Cerebellar nuclear complex (tissue), 1 donor: ENCODE measurements around the gene CA7.
"Not testable (repeated sequence)": the region's sequence is repeated elsewhere in the genome, so short reads cannot be mapped to it uniquely, and the experiment has no call there.

ENCODE experiments used
- DNase-seq, 2 experiments: peaks; one replicate each; lab custom pipeline; 2025; lab: John Stamatoyannopoulos, UW

CA7 gene

DNA sequence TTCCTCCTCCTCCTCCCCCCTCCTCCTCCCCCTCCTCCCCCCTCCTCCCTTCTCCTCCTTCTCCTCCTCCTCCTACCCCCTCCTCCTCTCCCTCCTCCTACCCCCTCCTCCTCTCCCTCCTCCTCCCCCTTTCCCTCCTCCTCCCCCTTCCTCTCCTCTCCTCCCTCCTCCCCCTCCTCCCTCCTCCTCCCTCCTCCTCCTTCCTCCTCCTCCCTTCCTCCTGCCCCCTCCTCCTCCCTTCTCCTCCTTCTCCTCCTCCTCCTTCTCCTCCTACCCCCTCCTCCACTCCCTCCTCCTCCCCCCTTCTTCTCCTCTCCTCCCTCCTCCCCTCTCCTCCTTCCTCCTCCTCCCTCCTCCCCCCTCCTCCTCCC is 29.5 kb downstream of the CA7 start:
- no peak for DNase-seq

- DNase-seq: no peak
Measured at GRCh38 chr16:66874079-66874775, 30.0 kb downstream of the CA7 start.

GRCh38 chr16:66878067-66878466 is 33.9 kb downstream of the CA7 start:
- DNase-seq: no peak

- peak; percentile 93 to 96 for DNase-seq
Measured at GRCh38 chr16:66880288-66881013, 36.2 kb downstream of the CA7 start, which contains the start of gene PDP2. TSS of gene PDP2 (plus strand) at chr16:66880515. CDS start at chr16:66884285, 3,770 bp downstream.

- no peak for DNase-seq
Measured at GRCh38 chr16:66881014-66881417, 36.8 kb downstream of the CA7 start.

- DNase-seq: no peak
Measured at GRCh38 chr16:66881560-66881959, 37.3 kb downstream of the CA7 start.

DNA sequence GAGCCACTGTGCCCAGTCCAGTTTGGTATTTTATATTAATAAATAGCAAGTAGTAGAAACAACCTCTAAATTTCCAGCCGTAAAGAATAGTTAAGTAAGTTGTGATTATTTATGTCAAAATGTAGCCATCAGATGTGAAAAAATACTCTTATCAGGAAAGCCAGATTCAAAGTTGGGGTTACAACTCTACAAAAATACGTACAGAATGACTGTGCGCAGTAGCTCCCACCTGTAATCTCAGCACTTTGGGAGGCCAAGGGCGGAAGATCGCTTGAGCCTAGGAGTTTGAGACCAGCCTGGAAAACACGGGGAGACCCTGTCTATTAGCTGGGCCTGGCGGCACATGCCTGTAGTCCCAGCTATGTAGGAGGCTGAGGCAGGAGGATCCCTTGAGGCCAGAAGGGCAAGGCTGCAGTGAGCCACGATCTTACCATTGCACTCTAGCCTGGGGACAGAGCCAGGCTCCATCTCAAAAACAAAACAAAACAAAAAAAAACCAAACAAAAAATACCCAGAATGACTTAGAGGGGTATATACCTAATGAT is 37.8 kb downstream of the CA7 start:
- DNase-seq: no peak

DNA sequence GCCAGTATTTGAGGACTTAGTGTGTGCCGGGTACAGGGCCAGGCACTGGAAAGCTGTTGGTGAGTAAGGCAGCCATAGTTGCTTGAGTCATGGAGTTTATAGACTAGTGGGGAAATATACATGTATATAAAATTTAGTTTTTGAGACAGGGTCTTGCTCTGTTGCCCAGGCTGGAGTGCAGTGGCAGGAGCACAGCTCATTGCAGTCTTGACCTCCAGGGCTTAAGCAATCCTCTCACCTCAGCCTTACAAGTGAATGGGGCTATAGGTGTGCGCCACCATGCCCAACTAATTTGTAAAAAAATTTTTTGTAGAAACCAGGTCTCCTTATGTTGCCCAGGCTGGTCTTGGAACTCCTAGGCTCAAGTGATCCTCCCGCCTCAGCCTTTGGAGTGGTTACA is 38.5 kb downstream of the CA7 start:
- no peak for DNase-seq

DNA sequence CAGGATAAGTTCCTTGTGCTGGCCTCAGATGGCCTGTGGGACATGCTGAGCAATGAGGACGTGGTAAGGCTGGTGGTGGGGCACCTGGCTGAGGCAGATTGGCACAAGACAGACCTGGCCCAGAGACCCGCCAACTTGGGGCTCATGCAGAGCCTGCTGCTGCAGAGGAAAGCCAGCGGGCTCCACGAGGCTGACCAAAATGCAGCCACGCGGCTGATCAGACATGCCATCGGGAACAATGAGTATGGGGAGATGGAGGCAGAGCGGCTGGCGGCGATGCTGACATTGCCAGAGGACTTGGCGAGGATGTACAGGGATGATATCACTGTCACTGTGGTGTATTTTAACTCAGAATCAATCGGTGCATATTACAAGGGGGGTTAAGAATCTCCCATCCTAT is 41.3 kb downstream of the CA7 start:
- DNase-seq: no peak

GRCh38 chr16:66886321-66886720 is 42.1 kb downstream of the CA7 start:
- no peak for DNase-seq

DNA sequence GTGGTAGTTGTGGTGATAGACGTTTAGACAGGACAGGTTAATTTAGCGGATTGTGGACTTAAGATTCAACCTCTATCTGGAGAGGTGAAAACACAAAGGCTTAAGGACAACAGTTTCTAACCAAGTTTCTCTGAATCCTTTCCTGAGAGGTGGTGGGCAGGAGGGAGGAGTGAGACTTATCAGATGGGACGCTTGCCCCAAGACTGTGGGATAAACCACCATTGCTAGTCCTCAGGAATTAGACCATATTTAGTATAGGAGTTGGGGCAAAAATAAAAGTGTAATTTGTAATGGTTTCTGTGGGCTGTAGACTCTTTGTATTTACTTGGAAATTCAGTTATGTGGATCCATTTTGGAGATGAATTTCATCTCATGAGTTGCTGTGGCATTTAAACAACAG is 42.7 kb downstream of the CA7 start:
- DNase-seq: no peak

GRCh38 chr16:66888647-66889615 is 44.7 kb downstream of the CA7 start:
- no peak for DNase-seq

DNA sequence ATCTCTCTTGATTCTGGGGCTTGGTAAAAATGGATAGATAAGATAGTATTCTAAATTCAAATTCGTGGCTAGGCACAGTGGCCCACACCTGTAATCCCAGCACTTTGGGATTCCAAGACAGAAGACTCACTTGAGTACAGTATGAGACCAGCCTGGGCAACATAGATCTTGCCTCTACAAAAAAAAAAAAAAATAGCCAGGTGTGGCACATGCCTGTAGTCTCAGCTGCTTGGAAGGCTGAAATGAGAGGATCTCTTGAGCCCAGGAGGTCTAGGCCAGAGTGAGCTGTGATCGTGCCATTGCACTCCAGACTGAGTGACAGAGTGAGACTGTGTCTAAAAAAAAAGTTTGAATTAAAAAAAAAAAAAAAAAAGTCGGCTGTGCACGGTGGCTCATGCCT is 45.4 kb downstream of the CA7 start:
- no peak for DNase-seq

- DNase-seq: no peak
Measured at GRCh38 chr16:66890799-66891198, 46.6 kb downstream of the CA7 start.

- DNase-seq: no peak
Measured at GRCh38 chr16:66891360-66891759, 47.1 kb downstream of the CA7 start.

GRCh38 chr16:66891797-66892196 is 47.6 kb downstream of the CA7 start:
- DNase-seq: no peak

DNA sequence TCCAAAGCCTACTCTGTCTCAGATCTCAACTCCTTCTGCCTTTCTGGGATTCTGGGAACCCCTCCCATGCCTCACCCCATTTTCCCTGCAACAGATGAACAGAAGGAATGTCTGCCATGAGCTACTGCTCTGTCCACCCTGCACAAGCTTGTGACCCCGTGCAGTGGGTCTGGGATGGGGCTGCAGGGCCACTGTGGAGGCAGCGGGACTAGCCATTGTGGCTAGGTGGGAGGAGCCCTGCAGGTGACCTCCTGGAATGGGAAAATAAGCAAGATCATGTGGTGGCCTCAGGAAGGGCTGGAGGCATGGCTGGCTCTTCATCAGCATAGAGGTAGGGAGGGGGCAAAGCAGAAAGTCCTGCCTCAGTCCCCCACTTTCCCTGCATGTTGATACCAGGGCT is 49.8 kb downstream of the CA7 start:
- no peak for DNase-seq

DNA sequence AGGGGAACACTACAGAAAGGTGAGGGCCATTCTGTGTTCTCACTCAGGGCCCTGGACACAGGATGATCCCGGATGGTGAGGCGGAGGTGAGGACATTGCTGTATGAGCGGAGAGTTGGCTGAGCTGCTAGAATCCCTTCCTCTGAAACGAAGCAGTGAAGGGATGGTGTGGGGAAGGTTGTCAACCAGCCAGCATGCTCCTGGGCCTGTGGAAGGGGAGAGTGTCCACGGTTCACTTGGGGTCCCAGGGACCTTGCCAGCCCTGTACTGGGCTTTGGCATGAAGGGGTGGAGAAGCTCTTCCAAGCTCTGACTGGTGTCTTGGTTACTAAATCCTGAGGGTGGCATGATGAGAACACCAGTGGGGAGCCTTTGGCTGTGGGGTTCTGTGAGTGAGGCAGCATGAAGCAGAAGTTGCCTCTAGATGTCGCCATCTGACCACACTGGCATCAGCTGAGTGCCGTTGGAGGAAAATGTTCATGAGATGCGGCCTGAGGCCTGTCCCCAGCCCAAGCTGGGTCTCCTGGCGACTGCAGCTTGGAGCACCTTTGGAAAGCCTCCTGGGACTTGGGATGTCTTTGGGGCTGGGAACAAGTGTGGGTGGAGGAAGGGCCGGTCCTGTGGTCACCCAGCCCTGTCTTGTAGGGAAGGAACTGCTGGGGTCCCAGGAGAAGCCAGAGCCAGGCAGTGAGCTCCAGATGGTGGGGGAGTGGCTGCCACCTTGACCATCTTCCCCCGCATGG is 50.9 kb downstream of the CA7 start:
- peak; percentile 41 to 79 for DNase-seq

GRCh38 chr16:66895689-66895979 is 51.4 kb downstream of the CA7 start:
- DNase-seq: no peak

- DNase-seq: no peak
Measured at GRCh38 chr16:66895999-66896398, 51.8 kb downstream of the CA7 start.

DNA sequence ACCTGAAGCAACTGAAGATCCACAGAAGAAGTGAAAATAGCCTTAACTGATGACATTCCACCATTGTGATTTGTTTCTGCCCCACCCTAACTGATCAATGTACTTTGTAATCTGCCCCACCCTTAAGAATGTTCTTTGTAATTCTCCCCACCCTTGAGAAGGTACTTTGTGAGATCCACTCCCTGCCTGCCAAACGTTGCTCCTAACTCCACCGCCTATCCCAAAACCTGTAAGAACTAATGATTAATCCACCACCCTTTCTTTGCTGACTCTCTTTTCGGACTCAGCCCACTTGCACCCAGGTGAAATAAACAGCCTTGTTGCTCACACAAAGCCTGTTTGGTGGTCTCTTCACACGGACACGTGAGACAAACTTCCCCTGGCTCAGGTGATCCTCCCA is 52.5 kb downstream of the CA7 start:
- not testable (repeated sequence) for DNase-seq

DNA sequence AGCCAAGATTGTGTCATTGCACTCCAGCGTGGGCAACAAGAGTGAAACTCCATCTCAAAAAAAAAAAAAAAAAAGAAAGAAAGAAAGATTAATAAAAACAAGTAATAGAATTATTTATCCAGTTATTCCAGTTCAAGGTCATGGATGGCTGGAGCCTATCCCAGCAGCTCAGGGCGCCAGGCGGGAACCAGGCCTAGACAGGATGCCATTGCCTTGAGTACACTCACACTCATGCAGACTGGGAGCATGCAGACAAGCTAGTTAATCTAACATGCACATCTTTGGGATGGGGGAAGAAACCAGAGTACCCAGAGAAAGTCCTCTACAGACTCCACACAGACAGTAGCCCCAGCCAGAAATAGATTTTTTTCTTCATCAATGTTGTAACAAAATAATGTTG is 54.0 kb downstream of the CA7 start:
- no peak for DNase-seq
